ENCODE measurements around the gene TRPV4.

- no peak for TF ChIP-seq CTCF (IDR thresholded peaks at IDR 0.05; ENCODE audit: extremely low read depth in 1 of 2, insufficient read depth in 1 of 2, low read depth in 1 of 2, low read length in 2 of 2)
- TF ChIP-seq POLR2AphosphoS5 (IDR thresholded peaks at IDR 0.05; ENCODE audit: insufficient read depth, low read depth, low read length), result no peak
- no peak for TF ChIP-seq POLR2A (IDR thresholded peaks at IDR 0.05; ENCODE audit: low read depth, low read length)
- no peak for TF ChIP-seq EZH2 (IDR thresholded peaks at IDR 0.05; ENCODE audit: borderline replicate concordance, low read depth, low read length, severe bottlenecking)
- no peak for TF ChIP-seq MYC (IDR thresholded peaks at IDR 0.05; ENCODE audit: low read depth, low read length)
- no peak for TF ChIP-seq JUN (IDR thresholded peaks at IDR 0.05; ENCODE audit: borderline replicate concordance, insufficient read depth, insufficient read length, low read depth)
- TF ChIP-seq, protein P1, sequence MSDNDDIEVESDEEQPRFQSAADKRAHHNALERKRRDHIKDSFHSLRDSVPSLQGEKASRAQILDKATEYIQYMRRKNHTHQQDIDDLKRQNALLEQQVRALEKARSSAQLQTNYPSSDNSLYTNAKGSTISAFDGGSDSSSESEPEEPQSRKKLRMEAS (IDR thresholded peaks at IDR 0.05; ENCODE audit: insufficient read depth, insufficient read length), result no peak
- no peak for TF ChIP-seq GATA2 (IDR thresholded peaks at IDR 0.05; ENCODE audit: insufficient read depth, insufficient read length, low read depth, low read length)
Observed at GRCh38 chr12:109741286-109741969, 91.8 kb downstream of the TRPV4 start.

Data from endothelial cell of umbilical vein (primary cell).